Endothelial cell of umbilical vein (primary cell): ENCODE results near the gene CNNM2.

Experiments used
- EZH2 ChIP-seq: IDR thresholded peaks from 2 replicates; pipeline ENCODE4 v1.6.1; 2012; ENCODE audit warnings: borderline replicate concordance, low read depth, mild to moderate bottlenecking, moderate library complexity, low read length, inconsistent platforms; ENCODE audit not compliant: severe bottlenecking
- POLR2AphosphoS5 ChIP-seq: IDR thresholded peaks from 2 replicates; pipeline ENCODE4 v1.6.1; 2012; ENCODE audit warnings: low read depth, mild to moderate bottlenecking, control low read depth, low read length, moderate library complexity; ENCODE audit not compliant: insufficient read depth
- TF ChIP-seq, protein P1 (sequence below), 2 donors: IDR thresholded peaks; 1 replicate in 1 of 2; 2 replicates in 1 of 2; pipeline ENCODE4 v1.5.1; 2011; ENCODE audit warnings: low read length in 2 of 2, mild to moderate bottlenecking in 2 of 2, moderate library complexity in 2 of 2, control low read depth in 1 of 2, inconsistent platforms in 1 of 2, low read depth in 1 of 2; ENCODE audit not compliant: insufficient read depth in 1 of 2; ENCODE audit errors: extremely low read depth in 1 of 2
- TF ChIP-seq, protein P2 (sequence below): IDR thresholded peaks from 2 replicates; pipeline ENCODE4 v1.6.1; 2011; ENCODE audit not compliant: insufficient read depth, insufficient read length

DNA sequence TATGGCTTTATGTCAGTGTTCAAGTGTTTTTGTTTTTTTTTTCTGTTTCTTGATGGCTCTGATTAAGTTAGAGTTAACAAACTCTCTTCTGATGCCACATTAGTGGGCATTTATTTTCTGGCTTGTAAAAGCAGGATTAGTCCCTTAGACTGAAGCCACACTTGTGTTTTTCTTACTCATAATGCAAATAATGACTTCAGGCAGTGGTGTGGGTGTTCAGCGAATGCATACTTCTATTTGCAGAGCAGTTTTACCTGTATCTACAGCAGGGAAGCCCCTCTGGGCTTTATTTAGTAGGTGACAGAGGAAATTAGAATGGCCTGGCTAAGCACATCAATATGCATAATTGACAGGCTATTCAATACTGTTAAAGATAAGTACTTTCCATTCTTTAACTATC lies 79.9 kb downstream of the CNNM2 start:
- TF ChIP-seq, protein P1, sequence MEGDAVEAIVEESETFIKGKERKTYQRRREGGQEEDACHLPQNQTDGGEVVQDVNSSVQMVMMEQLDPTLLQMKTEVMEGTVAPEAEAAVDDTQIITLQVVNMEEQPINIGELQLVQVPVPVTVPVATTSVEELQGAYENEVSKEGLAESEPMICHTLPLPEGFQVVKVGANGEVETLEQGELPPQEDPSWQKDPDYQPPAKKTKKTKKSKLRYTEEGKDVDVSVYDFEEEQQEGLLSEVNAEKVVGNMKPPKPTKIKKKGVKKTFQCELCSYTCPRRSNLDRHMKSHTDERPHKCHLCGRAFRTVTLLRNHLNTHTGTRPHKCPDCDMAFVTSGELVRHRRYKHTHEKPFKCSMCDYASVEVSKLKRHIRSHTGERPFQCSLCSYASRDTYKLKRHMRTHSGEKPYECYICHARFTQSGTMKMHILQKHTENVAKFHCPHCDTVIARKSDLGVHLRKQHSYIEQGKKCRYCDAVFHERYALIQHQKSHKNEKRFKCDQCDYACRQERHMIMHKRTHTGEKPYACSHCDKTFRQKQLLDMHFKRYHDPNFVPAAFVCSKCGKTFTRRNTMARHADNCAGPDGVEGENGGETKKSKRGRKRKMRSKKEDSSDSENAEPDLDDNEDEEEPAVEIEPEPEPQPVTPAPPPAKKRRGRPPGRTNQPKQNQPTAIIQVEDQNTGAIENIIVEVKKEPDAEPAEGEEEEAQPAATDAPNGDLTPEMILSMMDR (IDR thresholded peaks at IDR 0.05; ENCODE audit: extremely low read depth in 1 of 2, insufficient read depth in 1 of 2, low read depth in 1 of 2, low read length in 2 of 2), result no peak
- TF ChIP-seq EZH2 (no peak), POLR2AphosphoS5 (no peak)
- TF ChIP-seq, protein P2, sequence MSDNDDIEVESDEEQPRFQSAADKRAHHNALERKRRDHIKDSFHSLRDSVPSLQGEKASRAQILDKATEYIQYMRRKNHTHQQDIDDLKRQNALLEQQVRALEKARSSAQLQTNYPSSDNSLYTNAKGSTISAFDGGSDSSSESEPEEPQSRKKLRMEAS, result no peak
